ENCODE results near the gene CHCHD4. TPM values are rescaled to one million over a fixed set of nuclear protein-coding genes. Genes with fewer than 3 reads are reported as not detected.

The CHCHD4 gene
- polyA plus RNA-seq, result 10 to 100 TPM in 2 of 3 donors, 1 to 10 TPM in 1; 9.6 to 23.2 (median 12.4) TPM

DNA sequence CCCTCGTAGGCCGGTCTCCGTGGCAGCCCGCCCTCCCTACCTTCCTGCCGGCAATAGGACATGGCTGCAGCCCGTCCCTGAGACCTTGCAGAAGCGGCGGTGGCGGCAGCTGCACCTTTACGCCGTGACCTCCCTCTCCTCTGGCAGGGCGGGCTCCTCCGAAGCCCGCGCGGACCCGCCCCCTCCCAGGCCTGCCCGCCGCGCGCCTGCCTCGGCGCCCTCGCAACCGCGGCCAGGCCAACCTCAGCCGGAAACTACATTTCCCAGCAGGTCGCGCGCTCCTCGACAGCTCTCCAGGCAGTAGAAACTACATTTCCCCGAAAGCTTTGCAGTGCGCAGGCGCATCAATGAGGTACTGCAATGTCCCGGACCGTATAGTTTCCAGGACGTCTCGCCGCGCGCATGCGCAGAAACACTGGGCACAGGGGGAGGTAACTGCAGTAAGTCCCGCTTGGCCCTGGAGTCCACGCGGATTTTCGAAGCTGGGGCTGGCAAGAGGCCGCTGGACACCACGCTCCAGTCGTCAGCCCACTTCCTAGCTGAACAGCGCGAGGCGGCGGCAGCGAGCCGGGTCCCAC, at the start of gene CHCHD4, which contains the start of gene TMEM43:
Gene CHCHD4 (minus strand): TSS at position 256 of the 578 bp plus-strand sequence. CDS start 194 bp downstream, at position 62.
Gene TMEM43 (plus strand): TSS at position 438 of the 578 bp plus-strand sequence. CDS start 142 bp downstream, outside the sequence.
- Mint-ChIP-seq H3K36me3 (peaks cover 12 to 33% (median 19%) of the 10 kb centered on the region in 3 donors), H3K27ac (peak within 1 kb of the TSS; percentile 92 to 97 (median 96)), H3K27me3 (ENCODE audit: low read depth in 3 of 3) (peaks cover 4 to 10% (median 8%) of the 10 kb centered on the region in 3 donors), H3K9me3 (no peaks in the 10 kb centered on the region), H3K4me1 (peaks cover 50 to 61% of the 10 kb centered on the region in 2 donors), H3K4me3 (peak within 1 kb of the TSS; percentile 95 to 96 (median 95))
- DNase-seq, result peak; percentile 99

DNA sequence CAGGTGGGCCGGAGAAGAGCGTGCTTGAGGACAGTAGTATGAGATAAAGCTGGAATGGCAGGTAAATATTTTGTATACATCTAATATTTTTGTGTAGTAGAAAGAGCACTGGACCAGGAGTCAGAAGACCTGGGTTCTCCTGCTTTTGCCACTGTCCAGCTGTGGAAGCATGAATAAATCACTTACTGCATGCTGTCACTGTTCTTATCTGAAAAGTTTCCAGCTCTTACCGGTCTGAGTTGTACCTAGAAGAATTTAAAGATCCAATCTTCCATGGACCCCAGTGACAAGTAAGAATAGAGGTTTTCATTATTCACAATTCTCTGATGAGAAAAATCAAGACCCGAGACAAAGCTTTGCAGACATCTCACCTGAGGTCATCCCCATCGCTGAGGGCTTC, 47.8 kb upstream of the CHCHD4 start:
- Mint-ChIP-seq H3K27me3 (ENCODE audit: low read depth in 3 of 3) (peaks cover 0 to 3% (median 3%) of the 10 kb centered on the region in 3 donors), H3K36me3 (peaks cover 29 to 49% (median 32%) of the 10 kb centered on the region in 3 donors), H3K9me3 (no peaks in the 10 kb centered on the region), H3K4me1 (peaks cover 29 to 39% of the 10 kb centered on the region in 2 donors), H3K4me3 (no peak overlapping the region), H3K27ac (peak overlapping the region in 2 of 6 donors; percentile 62 to 64)
- DNase-seq, result no peak

DNA sequence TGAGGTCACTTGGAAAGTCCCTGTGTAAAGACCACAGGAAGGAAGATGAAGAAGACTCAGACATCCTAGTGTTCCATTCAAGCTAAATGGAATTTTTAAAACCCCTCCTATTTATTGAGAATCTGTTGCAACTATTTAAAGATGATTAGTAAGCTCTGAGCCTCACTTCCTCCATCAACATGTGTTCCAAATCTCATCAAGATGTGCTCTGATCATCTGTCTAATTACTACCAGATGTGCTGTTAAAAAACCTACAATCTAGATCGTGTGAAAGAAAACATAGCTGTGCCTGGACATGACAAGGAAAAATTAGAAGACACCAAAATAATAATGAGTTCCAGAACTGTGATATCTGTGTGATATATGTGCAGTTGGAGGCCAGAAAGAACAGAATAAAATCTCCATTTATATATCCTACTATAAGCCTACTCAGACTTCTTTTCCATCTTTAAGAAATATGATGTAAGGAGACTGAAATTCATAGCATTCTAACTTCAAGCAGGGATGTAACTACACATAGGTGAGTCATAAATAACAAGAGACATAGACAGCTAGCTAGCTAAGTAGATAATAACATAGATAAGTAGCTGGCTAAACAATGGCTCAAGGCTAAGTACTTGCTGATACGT, 46.0 kb upstream of the CHCHD4 start:
- H3K4me3 Mint-ChIP-seq, result no peak overlapping the region
- peaks cover 33 to 65% (median 41%) of the 10 kb centered on the region in 3 donors for H3K36me3 Mint-ChIP-seq
- H3K27ac Mint-ChIP-seq, result peak overlapping the region in 1 of 6 donors; percentile 10
- DNase-seq, result no peak
- H3K9me3 Mint-ChIP-seq, result no peaks in the 10 kb centered on the region
- H3K27me3 Mint-ChIP-seq (ENCODE audit: low read depth in 3 of 3), result peaks cover 0 to under 1% (median 0%) of the 10 kb centered on the region in 3 donors
- peaks cover 14 to 20% of the 10 kb centered on the region in 2 donors for H3K4me1 Mint-ChIP-seq

DNA sequence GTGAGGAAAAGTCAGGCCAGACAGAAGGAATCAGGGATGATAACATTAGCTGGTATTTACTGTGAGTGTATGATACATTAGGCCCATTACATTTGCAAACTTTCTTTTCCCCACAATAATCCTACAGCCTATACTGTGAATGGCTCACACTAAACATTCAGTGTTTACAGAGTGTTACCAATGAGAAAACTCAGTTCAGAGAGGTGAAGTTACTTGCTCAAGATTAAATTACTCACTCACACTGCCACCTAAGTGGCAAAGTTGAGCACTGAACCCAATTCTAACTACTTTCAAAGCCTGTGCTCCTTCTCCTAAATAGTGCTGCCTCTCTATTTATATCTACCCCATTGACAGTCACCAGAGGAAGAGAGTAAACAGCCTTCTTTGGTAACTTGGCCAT, 45.2 kb upstream of the CHCHD4 start:
- H3K27ac Mint-ChIP-seq, result peak overlapping the region in 1 of 6 donors; percentile 10
- no peaks in the 10 kb centered on the region for H3K27me3 Mint-ChIP-seq (ENCODE audit: low read depth in 3 of 3)
- no peak overlapping the region for H3K4me3 Mint-ChIP-seq
- DNase-seq, result no peak
- H3K4me1 Mint-ChIP-seq, result peaks cover 6 to 12% of the 10 kb centered on the region in 2 donors
- H3K9me3 Mint-ChIP-seq, result no peaks in the 10 kb centered on the region
- H3K36me3 Mint-ChIP-seq, result peaks cover 37 to 73% (median 46%) of the 10 kb centered on the region in 3 donors

DNA sequence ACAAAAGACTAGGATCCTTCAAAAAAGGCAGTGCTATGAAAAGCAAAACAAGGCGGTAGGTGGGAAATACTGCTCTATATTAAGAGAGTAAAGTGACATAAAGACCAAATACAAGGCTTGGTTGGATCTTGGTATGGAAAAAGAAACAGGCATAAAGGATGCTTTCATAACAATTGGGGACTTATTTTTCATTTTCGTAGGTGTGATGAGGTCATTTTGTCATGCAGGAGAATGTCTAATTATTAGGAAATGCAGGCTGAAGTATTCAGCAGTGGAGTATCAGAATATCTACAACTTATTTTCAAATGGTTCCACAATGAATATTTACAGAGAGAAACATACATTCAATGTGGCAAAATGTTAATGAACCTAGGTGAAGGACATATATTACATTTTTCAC, 44.8 kb upstream of the CHCHD4 start:
- no peak for DNase-seq
- Mint-ChIP-seq H3K9me3 (no peaks in the 10 kb centered on the region), H3K36me3 (peaks cover 42 to 78% (median 50%) of the 10 kb centered on the region in 3 donors), H3K27ac (peak overlapping the region in 1 of 6 donors; percentile 19), H3K27me3 (ENCODE audit: low read depth in 3 of 3) (no peaks in the 10 kb centered on the region), H3K4me3 (no peak overlapping the region), H3K4me1 (peaks cover 4 to 8% of the 10 kb centered on the region in 2 donors)

DNA sequence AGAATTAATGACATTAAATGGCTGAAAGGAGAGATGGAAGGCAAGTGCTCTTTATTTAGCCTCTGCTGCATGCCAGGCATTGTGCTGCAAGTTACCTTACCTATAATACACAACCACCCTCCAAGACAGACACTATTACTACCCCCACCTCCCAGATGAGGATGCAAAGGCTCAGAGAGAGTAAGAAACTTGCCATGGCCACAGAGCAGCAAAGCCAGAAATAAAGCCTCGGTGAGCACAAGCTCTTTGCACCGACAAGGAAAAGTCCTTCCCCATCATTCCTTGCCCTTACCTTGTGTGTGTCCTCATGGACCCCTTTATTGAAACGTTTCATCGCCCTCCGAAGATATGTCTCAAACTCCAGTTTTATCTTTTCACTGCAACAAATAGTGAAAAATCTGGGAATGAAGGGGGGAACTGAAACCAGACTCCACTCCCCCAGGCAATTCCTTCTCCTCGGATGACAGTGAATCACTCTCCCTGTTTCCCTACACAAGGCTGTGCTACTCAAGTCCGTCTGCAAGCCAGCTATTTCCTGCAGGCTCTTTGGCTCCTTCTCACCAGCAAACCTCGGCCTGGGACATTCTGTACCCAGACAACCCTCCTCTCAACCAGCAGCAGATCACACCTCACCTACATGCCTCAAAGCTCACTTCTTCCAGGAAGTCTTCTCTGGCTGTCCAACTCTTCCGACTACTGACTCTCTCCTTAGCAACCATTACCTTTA, 42.4 kb upstream of the CHCHD4 start:
- peaks cover 0 to 8% of the 10 kb centered on the region in 2 donors for H3K4me1 Mint-ChIP-seq
- H3K36me3 Mint-ChIP-seq, result peaks cover 58 to 89% (median 67%) of the 10 kb centered on the region in 3 donors
- peaks cover 0 to 7% (median 0%) of the 10 kb centered on the region in 6 donors for H3K9me3 Mint-ChIP-seq
- H3K4me3 Mint-ChIP-seq, result no peak overlapping the region
- H3K27me3 Mint-ChIP-seq (ENCODE audit: low read depth in 3 of 3), result no peaks in the 10 kb centered on the region
- DNase-seq, result no peak
- peak overlapping the region in 1 of 6 donors; percentile 37 for H3K27ac Mint-ChIP-seq

DNA sequence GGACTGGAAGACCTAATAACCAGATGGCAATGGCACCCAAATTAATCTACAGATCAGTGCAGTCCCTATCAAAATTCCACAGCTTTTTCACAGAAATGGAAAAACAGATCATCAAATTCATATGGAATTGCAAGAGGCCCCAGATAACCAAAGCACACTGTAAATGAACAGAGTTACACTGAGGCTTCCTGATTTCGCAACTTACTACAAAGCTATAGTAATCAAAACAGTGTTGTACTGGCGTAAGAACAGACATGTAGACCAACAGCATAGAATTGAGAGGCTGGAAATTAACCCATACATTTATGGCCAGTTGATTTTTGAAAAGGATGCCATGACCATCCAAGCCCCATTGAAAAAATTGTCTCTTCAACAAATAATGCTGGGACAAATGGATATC, 37.5 kb upstream of the CHCHD4 start:
- Mint-ChIP-seq H3K36me3 (peaks cover 70 to 96% (median 76%) of the 10 kb centered on the region in 3 donors), H3K27me3 (ENCODE audit: low read depth in 3 of 3) (no peaks in the 10 kb centered on the region), H3K4me1 (no peaks in the 10 kb centered on the region), H3K4me3 (no peak overlapping the region), H3K9me3 (peaks cover 0 to 18% (median 11%) of the 10 kb centered on the region in 6 donors), H3K27ac (no peak overlapping the region)
- DNase-seq, result no peak

DNA sequence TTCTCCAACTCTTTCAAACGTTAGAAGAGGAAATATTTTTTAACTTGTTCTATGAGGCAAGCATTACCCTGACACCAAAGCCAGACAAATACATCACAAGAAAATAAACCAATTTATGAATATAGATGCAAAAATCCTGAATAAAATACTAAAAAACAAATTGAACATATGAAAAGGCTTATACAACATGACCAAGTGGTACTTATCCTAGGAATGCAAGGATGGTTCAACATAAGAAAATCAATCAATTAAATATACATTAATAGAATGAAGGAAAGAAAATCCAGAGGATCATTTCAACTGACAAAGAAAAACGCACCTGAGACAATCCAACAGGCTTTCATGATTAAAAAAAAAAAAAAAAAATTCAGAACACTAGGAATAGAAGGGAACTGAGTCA, 36.6 kb upstream of the CHCHD4 start:
- peaks cover 73 to 97% (median 77%) of the 10 kb centered on the region in 3 donors for H3K36me3 Mint-ChIP-seq
- H3K27me3 Mint-ChIP-seq (ENCODE audit: low read depth in 3 of 3), result no peaks in the 10 kb centered on the region
- H3K27ac Mint-ChIP-seq, result no peak overlapping the region

DNA sequence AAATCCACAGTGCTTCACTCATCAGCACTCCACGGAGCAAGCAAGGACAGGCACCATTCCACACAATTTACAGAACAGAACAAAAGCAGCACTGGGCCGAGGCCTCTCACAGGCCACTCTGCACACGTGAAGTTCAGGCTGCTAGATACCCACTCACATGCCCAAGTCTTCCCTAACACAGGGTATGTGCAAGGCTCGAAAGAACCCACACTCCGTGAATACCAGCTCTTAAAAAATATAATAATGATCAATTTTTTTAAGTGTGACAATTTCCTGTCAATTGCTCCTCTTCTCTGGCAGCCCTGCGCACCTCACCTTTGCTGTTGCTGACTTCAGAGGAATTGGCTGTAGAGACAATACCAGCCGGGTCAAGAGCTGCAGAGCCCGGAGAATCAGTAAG, 34.8 kb upstream of the CHCHD4 start:
- Mint-ChIP-seq H3K4me1 (no peaks in the 10 kb centered on the region), H3K27me3 (ENCODE audit: low read depth in 3 of 3) (peaks cover 0 to 1% (median 0%) of the 10 kb centered on the region in 3 donors), H3K36me3 (peaks cover 73 to 86% (median 73%) of the 10 kb centered on the region in 3 donors), H3K27ac (no peak overlapping the region), H3K9me3 (peaks cover 0 to 18% (median 11%) of the 10 kb centered on the region in 6 donors), H3K4me3 (no peak overlapping the region)
- no peak for DNase-seq

More for the DNA sequence above, 36.6 kb upstream of the CHCHD4 start:
- DNase-seq, result no peak
- H3K4me1 Mint-ChIP-seq, result no peaks in the 10 kb centered on the region
- no peak overlapping the region for H3K4me3 Mint-ChIP-seq
- peaks cover 0 to 18% (median 11%) of the 10 kb centered on the region in 6 donors for H3K9me3 Mint-ChIP-seq

DNA sequence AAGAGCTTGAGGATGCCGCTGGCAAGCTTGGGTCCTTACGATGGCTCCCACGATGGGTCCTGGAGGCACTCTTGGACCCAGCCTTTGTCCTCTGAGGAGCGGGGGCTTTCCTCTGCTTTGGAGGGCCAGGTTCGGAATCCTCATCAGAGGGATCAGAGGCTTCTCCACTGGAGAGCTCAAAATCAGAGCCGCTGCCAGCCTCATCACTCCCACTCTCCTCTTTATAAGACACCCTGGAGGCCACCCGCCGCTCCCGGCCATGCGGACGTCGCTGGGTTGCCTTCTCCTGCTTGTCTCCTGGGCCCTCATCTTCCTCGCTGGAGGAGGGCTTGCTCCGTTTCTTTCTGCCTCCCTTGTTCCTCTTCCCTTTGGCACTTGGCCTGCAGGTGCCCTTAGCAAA, 33.7 kb upstream of the CHCHD4 start:
- Mint-ChIP-seq H3K4me1 (no peaks in the 10 kb centered on the region), H3K27me3 (ENCODE audit: low read depth in 3 of 3) (peaks cover 0 to 2% (median 1%) of the 10 kb centered on the region in 3 donors), H3K4me3 (no peak overlapping the region), H3K27ac (no peak overlapping the region), H3K36me3 (peaks cover 68 to 85% (median 74%) of the 10 kb centered on the region in 3 donors), H3K9me3 (peaks cover 0 to 18% (median 11%) of the 10 kb centered on the region in 6 donors)
- DNase-seq, result no peak

DNA sequence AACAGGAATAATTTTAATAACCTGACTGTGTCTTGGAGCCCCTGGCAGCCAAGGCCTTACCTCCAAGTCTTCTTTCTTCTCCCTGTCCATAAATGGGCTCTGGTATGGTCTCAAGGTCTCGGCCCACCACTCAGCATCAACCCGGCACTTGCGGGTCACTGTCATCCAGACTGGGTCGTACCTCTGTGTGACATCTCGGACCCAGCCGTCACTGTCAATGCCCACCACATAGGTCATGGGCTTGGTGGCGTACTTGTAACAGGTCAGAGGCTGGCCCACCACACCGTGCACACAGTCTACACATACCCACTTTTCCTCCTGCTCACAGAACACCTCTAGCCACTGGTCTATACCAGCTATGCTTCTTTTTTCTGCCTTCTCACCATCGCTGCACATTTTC, 33.3 kb upstream of the CHCHD4 start:
- Mint-ChIP-seq H3K4me3 (no peak overlapping the region), H3K27me3 (ENCODE audit: low read depth in 3 of 3) (peaks cover 0 to 2% (median 1%) of the 10 kb centered on the region in 3 donors), H3K27ac (no peak overlapping the region), H3K9me3 (peaks cover 0 to 18% (median 11%) of the 10 kb centered on the region in 6 donors), H3K4me1 (no peaks in the 10 kb centered on the region), H3K36me3 (peaks cover 64 to 81% (median 70%) of the 10 kb centered on the region in 3 donors)
- DNase-seq, result no peak

DNA sequence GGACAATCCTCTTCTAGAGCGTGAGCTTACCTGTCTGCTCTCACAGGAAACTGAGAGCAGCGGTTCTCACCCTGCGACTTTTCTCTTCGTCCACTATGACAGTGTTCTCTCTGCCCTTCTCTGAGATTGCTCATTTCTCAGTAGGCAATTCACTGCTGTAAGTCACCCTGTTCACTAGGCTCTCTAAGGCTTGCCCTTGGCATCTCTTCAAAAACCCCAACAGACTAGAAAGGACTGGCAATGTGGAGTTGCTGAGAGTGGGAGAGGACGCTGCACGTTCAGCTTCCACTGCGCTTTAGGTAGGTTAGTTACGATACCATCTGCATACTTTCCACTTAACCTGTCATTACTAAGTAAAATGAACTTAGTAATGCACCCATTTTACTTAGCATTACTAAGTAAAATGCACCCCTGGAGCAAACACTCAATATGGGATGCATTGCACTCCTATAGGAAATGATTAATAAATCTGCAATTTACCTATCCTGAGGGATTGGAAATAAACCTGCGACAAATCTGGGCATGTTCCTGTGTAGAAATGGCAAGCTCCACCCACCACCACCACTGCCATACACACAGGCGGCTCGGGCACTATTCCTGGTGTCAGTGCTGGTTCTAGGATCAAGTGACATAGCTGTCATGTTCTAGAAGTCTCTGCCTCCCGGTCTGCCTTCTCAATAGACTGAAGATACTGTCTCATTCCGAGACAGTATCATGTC, 32.3 kb upstream of the CHCHD4 start:
- Mint-ChIP-seq H3K4me3 (no peak overlapping the region), H3K27ac (peak overlapping the region in 2 of 6 donors; percentile 17 to 49), H3K27me3 (ENCODE audit: low read depth in 3 of 3) (peaks cover 0 to 2% (median 1%) of the 10 kb centered on the region in 3 donors), H3K4me1 (no peaks in the 10 kb centered on the region), H3K9me3 (peaks cover 0 to 13% (median 10%) of the 10 kb centered on the region in 6 donors), H3K36me3 (peaks cover 61 to 80% (median 62%) of the 10 kb centered on the region in 3 donors)
- no peak for DNase-seq

DNA sequence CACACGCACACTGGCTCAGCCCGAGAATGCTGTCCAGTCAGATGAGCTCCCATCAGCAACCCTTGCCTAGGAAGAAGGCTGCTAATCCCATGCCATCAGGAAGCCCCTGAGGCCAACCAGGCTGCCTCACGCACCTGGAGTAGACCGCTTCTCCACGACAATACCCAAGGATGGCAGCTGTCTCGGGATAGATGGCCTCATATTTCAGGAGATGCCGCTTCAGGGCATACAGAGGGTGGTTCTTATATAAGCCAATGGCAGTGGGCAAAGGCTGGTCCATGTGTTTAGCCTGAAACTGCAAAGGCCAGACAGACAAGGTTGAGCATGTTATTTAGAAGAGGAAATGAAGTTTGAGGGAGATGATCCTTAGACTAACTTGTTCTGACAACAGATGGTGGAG, 31.5 kb upstream of the CHCHD4 start:
- Mint-ChIP-seq H3K9me3 (peaks cover 0 to 5% (median 3%) of the 10 kb centered on the region in 6 donors), H3K36me3 (peaks cover 53 to 72% (median 54%) of the 10 kb centered on the region in 3 donors), H3K4me1 (no peaks in the 10 kb centered on the region), H3K27ac (peak overlapping the region in 4 of 6 donors; percentile 17 to 55 (median 26)), H3K4me3 (no peak overlapping the region), H3K27me3 (ENCODE audit: low read depth in 3 of 3) (peaks cover 0 to 2% (median 1%) of the 10 kb centered on the region in 3 donors)
- DNase-seq, result no peak

Measured in immature natural killer cell (primary cell).